ENCODE results near the gene CEND1. TPM values are rescaled to one million over a fixed set of nuclear protein-coding genes. Genes with fewer than 3 reads are reported as not detected.

CEND1 gene
- total and polyA plus RNA-seq, 2 of the 13 experiments (the other 11 are each of a cell fraction or from before 2014, with no cell fraction given) = not detected

- TF ChIP-seq, protein P1, sequence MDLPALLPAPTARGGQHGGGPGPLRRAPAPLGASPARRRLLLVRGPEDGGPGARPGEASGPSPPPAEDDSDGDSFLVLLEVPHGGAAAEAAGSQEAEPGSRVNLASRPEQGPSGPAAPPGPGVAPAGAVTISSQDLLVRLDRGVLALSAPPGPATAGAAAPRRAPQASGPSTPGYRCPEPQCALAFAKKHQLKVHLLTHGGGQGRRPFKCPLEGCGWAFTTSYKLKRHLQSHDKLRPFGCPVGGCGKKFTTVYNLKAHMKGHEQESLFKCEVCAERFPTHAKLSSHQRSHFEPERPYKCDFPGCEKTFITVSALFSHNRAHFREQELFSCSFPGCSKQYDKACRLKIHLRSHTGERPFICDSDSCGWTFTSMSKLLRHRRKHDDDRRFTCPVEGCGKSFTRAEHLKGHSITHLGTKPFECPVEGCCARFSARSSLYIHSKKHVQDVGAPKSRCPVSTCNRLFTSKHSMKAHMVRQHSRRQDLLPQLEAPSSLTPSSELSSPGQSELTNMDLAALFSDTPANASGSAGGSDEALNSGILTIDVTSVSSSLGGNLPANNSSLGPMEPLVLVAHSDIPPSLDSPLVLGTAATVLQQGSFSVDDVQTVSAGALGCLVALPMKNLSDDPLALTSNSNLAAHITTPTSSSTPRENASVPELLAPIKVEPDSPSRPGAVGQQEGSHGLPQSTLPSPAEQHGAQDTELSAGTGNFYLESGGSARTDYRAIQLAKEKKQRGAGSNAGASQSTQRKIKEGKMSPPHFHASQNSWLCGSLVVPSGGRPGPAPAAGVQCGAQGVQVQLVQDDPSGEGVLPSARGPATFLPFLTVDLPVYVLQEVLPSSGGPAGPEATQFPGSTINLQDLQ (CRISPR knock-in tag; IDR thresholded peaks at IDR 0.05) = no peak
- TF ChIP-seq HDAC1 (CRISPR knock-in tag; IDR thresholded peaks at IDR 0.05) (peak; percentile 73), STAT5B (CRISPR knock-in tag; IDR thresholded peaks at IDR 0.05) (0 out of 2 replicates have a peak, but pooled peaks have one; percentile 12), ZNF383 (CRISPR knock-in tag; IDR thresholded peaks at IDR 0.05; ENCODE audit: borderline replicate concordance) (peak; percentile 25; the same call in 1 of the 2 replicates), ZNF557 (CRISPR knock-in tag; IDR thresholded peaks at IDR 0.05) (no peak), ZNF678 (CRISPR knock-in tag; IDR thresholded peaks at IDR 0.05) (0 out of 2 replicates have a peak, but pooled peaks have one; percentile 56), NFAT5 (CRISPR knock-in tag; IDR thresholded peaks at IDR 0.05) (no peak), PBX3 (CRISPR knock-in tag; IDR thresholded peaks at IDR 0.05; ENCODE audit: borderline replicate concordance) (no peak), JDP2 (CRISPR knock-in tag; IDR thresholded peaks at IDR 0.05; ENCODE audit: borderline replicate concordance) (no peak; the same call in 1 of the 2 replicates), ZNF615 (CRISPR knock-in tag; IDR thresholded peaks at IDR 0.05; ENCODE audit: borderline replicate concordance) (no peak), ZNF569 (CRISPR knock-in tag; IDR thresholded peaks at IDR 0.05; ENCODE audit: borderline replicate concordance) (0 out of 2 replicates have a peak, but pooled peaks have one; percentile 61)
- TF ChIP-seq, protein P2, sequence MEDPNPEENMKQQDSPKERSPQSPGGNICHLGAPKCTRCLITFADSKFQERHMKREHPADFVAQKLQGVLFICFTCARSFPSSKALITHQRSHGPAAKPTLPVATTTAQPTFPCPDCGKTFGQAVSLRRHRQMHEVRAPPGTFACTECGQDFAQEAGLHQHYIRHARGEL (CRISPR knock-in tag; IDR thresholded peaks at IDR 0.05) = no peak
Observed at GRCh38 chr11:797296-798092, 7.6 kb upstream of the CEND1 start (continued).

Measured in HepG2 (cell line).